GM12875 (cell line): ENCODE measurements around the gene UST.

ENCODE experiments used
- H3K4me3 ChIP-seq: one replicate; pipeline ENCODE4 v1.5.1; 2011; ENCODE audit warnings: low read depth, low read length, control low read depth
- CTCF ChIP-seq: IDR thresholded peaks from 2 replicates; pipeline ENCODE4 v1.5.1; 2011; ENCODE audit warnings: low read depth, mild to moderate bottlenecking, control low read depth, inconsistent platforms, low read length, moderate library complexity, borderline replicate concordance; ENCODE audit not compliant: insufficient read depth

UST gene

GRCh38 chr6:148967011-148967520, 220.2 kb downstream of the UST start:
- no peak for TF ChIP-seq CTCF

GRCh38 chr6:148967541-148967956, 220.7 kb downstream of the UST start:
- no peak for TF ChIP-seq CTCF
- no peak overlapping the region for H3K4me3 ChIP-seq

More at GRCh38 chr6:148967011-148967520, 220.2 kb downstream of the UST start:
- H3K4me3 ChIP-seq: no peak overlapping the region

- no peak for TF ChIP-seq CTCF
- H3K4me3 ChIP-seq: no peak overlapping the region
These were observed 222.2 kb downstream of the UST start for GRCh38 chr6:148968771-148969602.

GRCh38 chr6:148969603-148970061, 222.8 kb downstream of the UST start:
- TF ChIP-seq CTCF: no peak

GRCh38 chr6:148971031-148971927, 224.4 kb downstream of the UST start:
- H3K4me3 ChIP-seq: no peak overlapping the region
- no peak for TF ChIP-seq CTCF

More at GRCh38 chr6:148969603-148970061, 222.8 kb downstream of the UST start:
- no peak overlapping the region for H3K4me3 ChIP-seq

- no peak overlapping the region for H3K4me3 ChIP-seq
- TF ChIP-seq CTCF: no peak
These were observed 225.7 kb downstream of the UST start for GRCh38 chr6:148972481-148972880.
